ENCODE measurements around the gene PLXND1.

DNA sequence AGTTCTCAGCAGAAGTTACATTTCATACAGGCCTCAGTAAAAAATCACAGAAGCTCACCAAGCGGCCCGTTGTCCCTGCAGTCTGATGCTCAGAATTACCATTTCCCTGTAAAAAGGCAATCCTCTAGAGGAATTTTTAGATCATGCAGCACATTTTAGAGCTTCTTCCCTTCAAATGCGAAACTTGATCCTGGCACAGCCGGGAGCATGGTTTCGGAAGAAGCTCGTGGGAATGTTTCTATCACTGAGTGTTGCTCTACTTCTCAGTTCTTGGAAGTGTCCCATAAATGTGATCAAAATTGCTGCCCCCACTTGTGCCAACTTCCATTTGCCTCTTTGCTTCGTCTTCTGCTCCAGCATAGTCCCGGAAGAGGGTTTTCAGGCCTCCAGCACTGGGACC lies 67.3 kb downstream of the PLXND1 start:
- TF ChIP-seq CTCF (IDR thresholded peaks at IDR 0.05) (no peak), POLR2AphosphoS5 (IDR thresholded peaks at IDR 0.05) (no peak), EP300 (IDR thresholded peaks at IDR 0.05) (no peak)
